HG02943 (cell line): ENCODE results near the gene DPP9.

ENCODE experiments used
- ATAC-seq: cut with Tn5 transposase; IDR thresholded peaks from one replicate; pipeline ENCODE4 v1.9.1; 2021; ENCODE audit warnings: mild to moderate bottlenecking, low read depth, moderate library complexity; ENCODE audit not compliant: unreplicated experiment

DPP9 gene

GRCh38 chr19:4712771-4713170 is 10.9 kb downstream of the DPP9 start:
- ATAC-seq, result no peak

DNA sequence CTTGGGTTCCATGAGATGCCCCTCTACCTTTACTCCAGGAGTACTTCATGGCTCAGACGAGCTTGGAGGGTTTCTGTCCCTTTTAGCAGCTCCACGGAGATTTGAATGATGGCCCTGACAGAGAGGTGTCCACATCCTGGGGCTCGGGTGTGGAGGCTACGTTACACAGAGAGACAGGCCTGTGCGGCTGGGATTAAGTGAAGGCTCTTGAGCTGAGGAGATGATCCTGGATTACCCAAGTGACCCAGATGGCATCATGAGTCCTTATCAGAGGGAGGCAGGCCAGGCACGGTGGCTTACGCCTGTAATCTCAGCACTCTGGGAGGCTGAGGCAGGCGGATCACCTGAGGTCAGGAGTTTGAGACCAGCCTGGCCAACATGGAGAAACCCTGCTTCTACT is 12.4 kb downstream of the DPP9 start:
- ATAC-seq, result no peak

DNA sequence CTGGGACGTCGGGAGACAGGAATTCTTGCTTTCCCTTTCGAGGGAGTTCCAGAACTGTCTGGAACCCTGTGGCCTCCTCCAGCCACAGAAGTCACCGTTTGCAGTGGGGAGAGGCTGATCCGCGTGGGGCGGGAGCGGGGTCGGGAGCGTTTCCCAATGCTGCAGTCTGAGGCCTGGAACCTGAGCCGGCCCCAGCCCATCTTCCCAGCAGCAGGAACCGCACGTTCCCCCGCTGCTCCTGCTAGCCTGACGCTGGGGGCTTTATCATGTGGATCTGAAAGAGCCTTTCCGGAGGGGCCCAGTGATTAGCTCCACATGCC is 13.4 kb downstream of the DPP9 start:
- no peak for ATAC-seq

DNA sequence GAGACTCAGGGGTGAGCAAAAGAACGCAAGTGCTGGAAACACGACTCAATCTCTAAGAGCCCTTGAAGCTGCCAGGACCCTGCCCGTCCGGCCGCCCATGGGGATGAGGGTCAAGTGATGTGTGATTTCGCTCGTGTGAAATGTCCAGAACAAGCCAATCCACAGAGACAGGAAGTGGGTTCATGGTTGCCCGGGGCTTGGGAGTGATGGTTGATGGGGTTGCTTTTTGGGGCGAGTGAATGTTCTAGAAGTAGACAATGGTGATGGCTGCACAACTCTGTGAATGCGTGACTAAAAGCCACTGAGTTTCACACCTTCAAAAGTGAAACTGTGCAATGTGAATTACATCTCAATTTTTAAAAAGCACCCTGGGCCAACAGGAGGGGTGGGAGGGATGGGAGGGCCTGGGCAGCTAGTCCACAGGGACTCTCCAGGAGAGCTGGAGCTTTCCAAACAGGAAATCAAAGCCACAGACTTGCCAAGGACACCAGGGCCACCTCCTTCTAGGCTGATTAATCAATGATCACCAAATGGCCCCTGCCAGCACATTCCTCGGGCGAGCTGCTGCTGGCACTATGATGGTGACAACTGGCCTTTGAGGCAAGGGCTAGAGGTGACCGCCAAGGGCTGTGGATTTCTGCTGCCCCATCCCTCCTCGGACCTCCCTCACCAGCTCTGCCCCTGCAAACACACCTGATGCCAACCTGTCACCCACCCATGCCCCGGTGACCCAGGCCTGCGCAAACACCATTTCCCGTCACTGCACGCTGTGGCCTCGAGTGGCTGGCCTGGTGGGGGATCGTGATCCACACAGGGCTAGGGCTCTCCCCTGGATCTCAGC is 14.0 kb downstream of the DPP9 start:
- ATAC-seq, result no peak

GRCh38 chr19:4707956-4708650 is 15.5 kb downstream of the DPP9 start:
- ATAC-seq, result no peak

DNA sequence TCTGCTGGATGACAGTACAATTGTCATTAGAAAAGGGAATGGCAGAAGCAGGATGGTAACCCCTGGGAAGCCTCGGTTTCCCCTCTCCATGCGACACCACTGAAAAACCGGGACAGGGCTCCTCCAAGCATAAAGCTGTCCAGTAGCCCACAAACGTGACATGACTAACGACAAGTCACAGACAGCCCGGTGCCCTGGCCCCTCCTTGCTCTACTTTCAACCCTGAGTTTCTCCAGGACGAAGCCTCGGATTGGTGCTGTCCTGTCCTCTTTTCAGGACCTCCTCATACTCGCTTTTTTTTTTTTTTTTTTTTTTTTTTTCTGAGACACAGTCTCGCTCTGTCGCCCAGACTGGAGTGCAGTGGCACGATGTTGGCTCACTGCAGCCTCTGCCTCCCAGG is 16.3 kb downstream of the DPP9 start:
- no peak for ATAC-seq

DNA sequence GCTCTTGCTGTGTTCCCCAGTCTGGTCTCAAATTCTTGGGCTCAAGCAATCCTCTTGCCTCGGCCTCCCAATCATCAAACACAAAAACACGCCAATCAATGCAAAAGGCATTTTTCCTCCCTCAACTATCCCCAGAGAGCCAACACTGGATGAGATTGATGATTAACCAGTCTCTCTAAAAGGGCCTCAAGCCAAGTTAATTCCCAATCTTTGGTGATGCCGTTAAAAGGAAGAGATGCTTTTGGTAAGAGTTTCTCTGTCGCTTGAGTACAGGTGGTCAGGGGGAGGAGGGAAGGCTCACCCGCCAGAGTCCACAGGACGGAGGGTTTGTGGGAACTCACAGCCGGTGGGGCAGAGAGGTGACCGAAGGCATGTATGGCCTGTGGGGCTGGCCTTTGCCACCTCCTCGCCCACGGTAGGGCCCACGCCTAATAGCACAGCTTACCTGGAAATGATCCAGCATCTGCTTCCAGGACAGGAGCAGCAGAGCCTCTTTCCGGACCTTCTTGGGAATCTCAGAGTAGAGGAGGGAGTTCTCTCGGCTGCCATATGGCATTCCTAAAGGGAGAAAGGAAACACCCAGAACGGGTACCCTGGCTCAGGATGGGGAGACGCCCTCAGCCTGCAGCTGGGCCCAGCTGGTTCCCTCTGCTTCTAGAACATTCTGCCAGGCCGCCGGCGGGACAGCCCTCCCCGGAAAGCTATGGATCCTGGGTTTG is 18.1 kb downstream of the DPP9 start:
- ATAC-seq, result no peak

GRCh38 chr19:4704317-4704673 is 19.3 kb downstream of the DPP9 start:
- no peak for ATAC-seq

DNA sequence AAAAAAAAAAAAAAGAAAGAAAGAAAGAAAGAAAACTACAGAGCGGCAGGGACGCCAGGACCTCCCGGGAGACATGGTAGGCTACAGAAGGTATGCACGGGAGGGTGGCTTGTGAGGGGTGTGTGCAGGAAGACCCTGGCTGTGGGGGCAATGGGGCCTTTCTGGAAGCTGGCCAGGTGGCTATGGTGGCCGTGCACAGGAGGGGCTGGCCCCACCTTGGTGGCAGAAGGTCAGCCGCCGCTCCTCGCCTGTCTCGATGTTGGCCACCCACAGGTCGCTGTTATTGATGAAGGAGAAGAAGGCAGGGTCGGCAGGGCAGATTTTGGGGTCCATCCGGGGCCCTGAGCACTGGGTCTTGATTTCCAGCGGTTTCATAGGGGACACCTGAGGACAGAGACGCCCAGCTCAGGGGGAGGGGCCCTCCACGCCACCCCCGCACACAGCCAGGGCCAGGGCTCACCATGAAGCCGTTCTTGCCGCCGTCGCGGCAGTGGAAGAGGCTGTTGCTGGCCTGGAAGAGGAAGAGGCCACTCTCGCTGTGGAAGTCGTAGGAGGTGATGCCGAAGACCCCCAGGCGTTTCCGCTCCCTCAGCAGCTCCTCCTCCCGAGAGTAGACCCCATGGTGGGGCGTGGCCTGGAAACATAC is 19.8 kb downstream of the DPP9 start:
- ATAC-seq, result no peak

GRCh38 chr19:4702764-4703163 is 20.9 kb downstream of the DPP9 start:
- no peak for ATAC-seq

GRCh38 chr19:4701557-4701956 is 22.1 kb downstream of the DPP9 start:
- no peak for ATAC-seq

GRCh38 chr19:4700693-4700970 is 23.0 kb downstream of the DPP9 start:
- ATAC-seq, result no peak

DNA sequence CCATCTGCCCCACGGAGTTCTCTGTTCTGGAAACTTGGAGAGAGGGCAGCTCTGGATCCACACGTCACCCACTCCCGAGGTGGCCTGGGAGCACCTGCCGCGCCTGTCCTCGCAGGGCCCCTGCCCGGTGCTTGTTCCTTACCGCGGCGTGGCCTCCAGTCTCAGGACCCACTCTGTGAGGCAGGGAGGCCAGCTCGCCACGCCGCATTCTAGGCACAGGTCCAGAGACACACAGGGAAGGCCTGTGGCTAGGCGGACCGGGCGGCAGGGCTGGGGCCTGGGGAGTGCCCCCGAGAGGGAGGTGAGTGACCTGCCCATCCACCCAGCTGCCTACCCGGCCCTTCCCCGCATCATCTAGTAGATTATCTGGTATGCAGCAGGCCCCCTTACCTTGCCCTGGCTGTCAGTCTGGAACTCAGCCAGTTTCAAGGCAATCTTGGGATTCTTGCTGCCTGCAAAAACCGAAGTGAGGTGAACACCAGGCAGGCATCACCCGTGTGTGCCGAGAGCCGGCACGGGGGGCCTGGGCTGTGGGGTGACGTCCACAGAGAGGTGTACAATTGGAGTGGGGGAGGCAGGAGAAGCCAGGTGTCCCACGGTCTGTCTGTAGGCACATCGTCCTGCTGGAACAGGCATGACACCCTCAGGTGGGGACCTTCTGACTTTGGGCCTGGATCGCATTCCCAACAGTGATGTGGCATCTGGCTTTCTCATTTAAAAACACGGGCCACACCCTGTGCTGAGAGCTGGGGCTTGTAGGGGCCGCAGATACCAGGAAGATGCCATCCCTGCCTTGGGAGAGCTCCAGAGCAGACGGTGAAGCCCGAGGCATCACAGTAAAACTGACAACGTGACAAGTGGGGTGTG is 23.6 kb downstream of the DPP9 start:
- no peak for ATAC-seq

DNA sequence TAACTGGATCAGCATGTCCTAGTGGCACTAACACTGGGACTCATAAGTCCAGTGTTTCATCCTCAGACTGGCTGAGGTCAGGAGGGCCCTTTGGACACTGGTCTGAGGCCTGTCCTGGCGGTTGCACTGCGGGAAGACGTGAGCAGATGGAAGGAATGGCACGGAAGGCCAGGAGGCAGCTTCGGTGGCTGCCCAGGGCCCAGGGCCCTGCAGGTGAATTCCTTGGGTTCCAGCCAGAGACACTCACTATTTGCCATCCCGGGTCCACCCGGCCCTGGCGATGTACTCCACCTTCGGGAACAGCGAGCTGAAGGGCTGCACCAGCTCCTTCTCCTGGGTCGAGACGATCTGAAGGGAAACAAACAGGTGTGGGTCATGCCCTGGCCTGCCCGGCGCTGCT is 26.3 kb downstream of the DPP9 start:
- ATAC-seq, result no peak

DNA sequence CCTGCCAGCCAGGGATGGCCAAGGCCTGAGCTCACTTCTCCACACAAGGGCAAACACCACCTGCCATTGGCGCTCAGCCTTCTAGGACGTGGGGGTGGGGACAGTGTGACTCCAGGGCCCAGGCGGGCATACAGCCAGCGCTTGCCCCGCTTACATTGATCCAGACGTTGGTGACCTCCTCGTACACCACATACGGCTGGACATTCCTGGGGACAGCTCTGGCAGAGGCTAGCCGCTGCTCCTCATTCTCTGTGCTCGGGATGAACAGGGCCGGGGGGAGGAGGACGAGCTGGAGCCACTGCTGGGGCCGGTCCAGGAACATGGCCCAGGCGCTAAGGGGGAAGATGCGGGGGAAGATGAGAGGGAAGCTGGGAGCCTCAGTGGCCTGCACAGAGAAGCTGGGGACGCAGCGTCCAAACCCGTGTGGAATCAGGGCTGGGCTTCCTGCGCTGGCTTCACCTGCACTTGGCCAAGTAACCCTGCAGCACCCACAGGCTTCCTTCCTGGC is 28.4 kb downstream of the DPP9 start:
- no peak for ATAC-seq

DNA sequence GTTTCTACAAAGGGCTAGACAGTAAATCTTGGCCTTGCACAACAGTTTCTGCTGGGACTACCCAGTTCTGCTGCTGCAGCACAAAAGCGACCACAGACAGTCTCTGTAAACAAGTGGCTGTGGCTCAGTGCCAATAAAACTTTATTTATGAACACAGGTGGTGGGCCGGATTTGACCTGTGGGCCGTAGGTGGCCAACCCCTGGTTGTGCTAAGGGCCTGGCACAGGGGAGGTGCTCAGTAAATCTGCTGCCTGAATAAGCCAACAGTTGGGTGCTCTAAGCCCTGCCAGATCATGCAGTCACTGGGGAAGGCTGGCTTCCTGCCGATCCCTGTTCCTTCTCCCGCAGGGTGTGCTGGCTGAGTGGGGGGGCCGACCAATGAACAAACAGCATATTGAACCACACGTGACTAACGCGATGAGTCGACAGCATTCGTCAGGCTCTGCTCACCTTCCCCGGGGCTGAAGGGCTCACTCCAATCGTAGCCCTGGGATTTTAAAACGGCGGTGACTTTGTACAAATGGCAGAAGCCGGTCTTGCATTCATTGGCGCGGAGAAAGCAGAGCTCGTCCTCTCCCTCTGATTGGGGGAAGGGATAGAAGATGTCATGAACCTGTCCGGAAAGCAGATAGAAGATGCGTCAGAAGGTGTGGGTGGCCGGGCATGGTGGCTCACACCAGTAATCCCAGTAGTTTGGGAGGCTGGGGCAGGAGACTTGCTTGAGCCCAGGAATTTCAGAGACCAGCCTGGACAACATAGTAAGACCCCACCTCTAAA is 29.2 kb downstream of the DPP9 start:
- no peak for ATAC-seq

DNA sequence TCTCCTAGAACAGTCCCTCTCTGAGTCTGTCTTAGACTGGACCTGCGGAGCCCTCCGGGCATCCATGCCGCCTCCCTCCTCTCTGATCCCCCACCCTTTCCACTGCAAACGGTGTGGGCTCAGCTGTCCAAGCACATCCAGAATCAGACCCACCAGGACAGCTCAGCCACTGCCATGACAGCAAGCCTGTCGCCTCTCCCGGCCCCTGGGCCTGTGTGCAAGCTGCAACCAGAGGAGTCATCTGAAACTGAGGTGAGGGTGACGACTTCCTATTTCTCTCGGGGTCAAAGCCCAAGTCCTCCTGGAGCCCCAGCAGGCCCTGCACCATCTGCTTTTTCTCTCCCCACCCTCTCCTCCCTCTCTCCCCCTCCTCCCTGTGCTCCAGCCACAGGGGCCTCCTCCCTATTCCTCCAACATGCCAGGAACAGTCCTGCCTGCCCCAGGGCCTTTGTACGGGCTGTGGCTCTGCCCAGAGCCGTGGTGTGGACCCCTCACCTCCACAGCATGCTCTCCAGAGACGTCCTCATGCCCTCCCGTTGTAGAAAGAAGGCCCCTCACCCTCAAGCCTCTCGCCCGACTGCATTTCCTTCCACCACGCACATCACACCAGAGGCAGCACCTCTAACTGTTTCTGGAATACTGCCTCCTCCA is 30.0 kb downstream of the DPP9 start:
- no peak for ATAC-seq

DNA sequence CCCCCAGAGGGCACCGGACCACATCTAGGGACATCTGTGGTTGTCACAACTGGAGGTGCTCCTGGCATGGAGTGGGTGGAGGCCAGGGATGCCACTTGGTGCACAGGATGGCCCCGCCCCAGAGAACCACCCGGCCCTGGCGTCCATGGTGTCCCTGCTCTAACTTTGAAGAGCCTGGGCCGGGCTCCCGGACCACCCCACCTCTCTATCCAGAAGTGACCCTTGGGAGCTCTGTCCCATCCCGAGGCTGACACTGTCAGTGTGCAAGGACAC is 30.6 kb downstream of the DPP9 start:
- no peak for ATAC-seq
